Right lobe of liver (tissue), 4 donors: ENCODE measurements around the gene LAPTM5.

ENCODE experiments used
- POLR2A ChIP-seq: fragments of 450-650 bp; IDR thresholded peaks from one replicate; pipeline ENCODE4 v1.6.1; 2017; ENCODE audit warnings: antibody characterized with exemption, mild to moderate bottlenecking
- TF ChIP-seq, protein P1 (sequence below), 4 donors: fragments of 200-600 bp in 3 of 4; fragments of 450-650 bp in 1 of 4; IDR thresholded peaks; one replicate each; pipeline versions ENCODE4 v1.5.1 to v1.8.0; 2016 to 2022; ENCODE audit warnings: antibody characterized with exemption in 4 of 4, mild to moderate bottlenecking in 2 of 4
- donor health status: DM: no; HTN: no; CAD: no.
- donor health status: DM: no; HTN: no; CAD: no.
- donor health status: DM: no; HTN: yes; CAD: no.

DNA sequence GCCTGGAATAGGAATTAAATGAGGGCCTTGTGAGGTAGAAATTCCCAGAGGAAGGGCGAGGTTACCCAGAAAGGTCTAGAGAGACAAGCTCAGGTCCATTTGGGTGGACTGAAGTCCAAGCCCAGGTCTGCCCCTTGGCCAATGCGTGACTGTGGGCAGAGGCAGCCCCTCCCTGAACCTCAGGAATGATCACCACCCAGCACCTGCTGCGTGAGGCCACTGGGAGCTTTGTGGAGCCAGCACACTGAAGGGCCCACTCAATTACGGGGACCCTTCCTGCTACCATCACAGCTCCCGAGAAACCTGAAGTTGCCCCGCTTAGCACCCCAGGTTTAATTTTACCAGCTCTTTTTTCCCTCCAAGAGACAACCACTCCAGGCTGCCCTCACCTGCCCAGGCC lies 27.7 kb downstream of the LAPTM5 start:
- TF ChIP-seq POLR2A = no peak
- TF ChIP-seq, protein P1, sequence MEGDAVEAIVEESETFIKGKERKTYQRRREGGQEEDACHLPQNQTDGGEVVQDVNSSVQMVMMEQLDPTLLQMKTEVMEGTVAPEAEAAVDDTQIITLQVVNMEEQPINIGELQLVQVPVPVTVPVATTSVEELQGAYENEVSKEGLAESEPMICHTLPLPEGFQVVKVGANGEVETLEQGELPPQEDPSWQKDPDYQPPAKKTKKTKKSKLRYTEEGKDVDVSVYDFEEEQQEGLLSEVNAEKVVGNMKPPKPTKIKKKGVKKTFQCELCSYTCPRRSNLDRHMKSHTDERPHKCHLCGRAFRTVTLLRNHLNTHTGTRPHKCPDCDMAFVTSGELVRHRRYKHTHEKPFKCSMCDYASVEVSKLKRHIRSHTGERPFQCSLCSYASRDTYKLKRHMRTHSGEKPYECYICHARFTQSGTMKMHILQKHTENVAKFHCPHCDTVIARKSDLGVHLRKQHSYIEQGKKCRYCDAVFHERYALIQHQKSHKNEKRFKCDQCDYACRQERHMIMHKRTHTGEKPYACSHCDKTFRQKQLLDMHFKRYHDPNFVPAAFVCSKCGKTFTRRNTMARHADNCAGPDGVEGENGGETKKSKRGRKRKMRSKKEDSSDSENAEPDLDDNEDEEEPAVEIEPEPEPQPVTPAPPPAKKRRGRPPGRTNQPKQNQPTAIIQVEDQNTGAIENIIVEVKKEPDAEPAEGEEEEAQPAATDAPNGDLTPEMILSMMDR (IDR thresholded peaks at IDR 0.05) = no peak
